HCT116 (cell line): Measurements from ENCODE around the gene TBC1D32. TPM values are rescaled to one million over a fixed set of nuclear protein-coding genes. Genes with fewer than 3 reads are reported as not detected.
"Not testable (repeated sequence)": the region's sequence is repeated elsewhere in the genome, so short reads cannot be mapped to it uniquely, and the experiment has no call there.

ENCODE experiments used
- ATAC-seq: fragments of 200-7000 bp; cut with Tn5 transposase; 2 replicates; pipeline ENCODE4 v1.9.1; 2020; ENCODE audit warnings: mild to moderate bottlenecking, moderate library complexity
- BruUV-seq: library from RNA; stranded (reverse); fragments of 400-500 nt; replicated peaks from 2 replicates; lab custom pipeline; 2021; lab: Mats Ljungman, UMichigan
- CTCF ChIA-PET: fragments of 300-600 bp; sonication (Branson Sonifier 250); formaldehyde crosslinking; loops from one replicate; lab custom pipeline; 2021; ENCODE audit warnings: antibody characterized with exemption; lab: Charles Lee
- POLR2A ChIA-PET: fragments of 300-600, 350-600 bp; sonication (Branson Sonifier 250); formaldehyde crosslinking; loops from one replicate; lab custom pipeline; 2021; ENCODE audit warnings: antibody characterized with exemption; lab: Charles Lee
- RAD21 ChIA-PET, 2 experiments: fragments of 300-600 bp; sonication (Branson Sonifier 250); formaldehyde crosslinking; loops; one replicate each; lab custom pipeline; 2023; ENCODE audit warnings: low total read pairs in 2 of 2; ENCODE audit not compliant: uncharacterized antibody in 2 of 2, unreplicated experiment in 2 of 2, low non-redundant PET in 1 of 2; lab: Charles Lee
- DNase-seq: peaks from one replicate; pipeline ENCODE4 v3.0.0-alpha.2; 2010; ENCODE audit warnings: low read depth, low spot score
- H2AFZ ChIP-seq: fragments of 200-600 bp; shearing (Covaris generic), sonication (generic); 2 replicates; pipeline ENCODE4 v1.6.1; 2017; ENCODE audit warnings: low read depth, mixed run types, mixed read lengths, antibody characterized with exemption, low read length; ENCODE audit not compliant: poor library complexity, severe bottlenecking
- H3K27ac ChIP-seq: 2 replicates; pipeline ENCODE4 v1.5.1; 2012; ENCODE audit warnings: low read depth, low read length
- H3K27me3 ChIP-seq: fragments of 200-600 bp; sonication (generic); 2 replicates; pipeline ENCODE4 v1.6.1; 2016; ENCODE audit warnings: mixed run types, low read length, mixed read lengths; ENCODE audit not compliant: insufficient read depth
- H3K36me3 ChIP-seq, 2 experiments: fragments of 200-500 bp in 1 of 2; fragments of 200-600 bp in 1 of 2; sonication (Bioruptor generic) in 1 of 2; sonication (generic) in 1 of 2; 2 replicates each; pipeline versions ENCODE4 v1.5.1 to v1.6.1; 2014 to 2016; ENCODE audit warnings: low read length in 2 of 2, inconsistent platforms in 1 of 2, mixed read lengths in 1 of 2, mixed run types in 1 of 2; ENCODE audit not compliant: insufficient read depth in 2 of 2, control insufficient read depth in 1 of 2
- H3K4me1 ChIP-seq, 2 experiments: fragments of 200-600 bp in 1 of 2; sonication (generic) in 1 of 2; 2 replicates each; pipeline versions ENCODE4 v1.5.1 to v1.6.1; 2012 to 2017; ENCODE audit warnings: low read length in 2 of 2, inconsistent platforms in 1 of 2, mild to moderate bottlenecking in 1 of 2, mixed read lengths in 1 of 2, mixed run types in 1 of 2, moderate library complexity in 1 of 2; ENCODE audit not compliant: insufficient read depth in 2 of 2, control insufficient read depth in 1 of 2
- H3K4me2 ChIP-seq: fragments of 200-600 bp; sonication (generic); 2 replicates; pipeline ENCODE4 v1.6.1; 2017; ENCODE audit warnings: mixed run types, low read length, mixed read lengths
- H3K4me3 ChIP-seq, 2 experiments: fragments of 200-600 bp in 1 of 2; sonication (generic) in 1 of 2; replicated peaks in 1 of 2; 2 replicates each; pipeline ENCODE4 v1.5.1; 2011 to 2016; ENCODE audit warnings: low read length in 2 of 2, control low read depth in 1 of 2, low read depth in 1 of 2, mild to moderate bottlenecking in 1 of 2, mixed read lengths in 1 of 2, mixed run types in 1 of 2
- H3K79me2 ChIP-seq: fragments of 200-600 bp; sonication (generic); 2 replicates; pipeline ENCODE4 v1.6.1; 2017; ENCODE audit warnings: mild to moderate bottlenecking, mixed run types, low read length, moderate library complexity, mixed read lengths; ENCODE audit not compliant: insufficient read depth
- H3K9ac ChIP-seq: fragments of 200-600 bp; sonication (generic); 2 replicates; pipeline ENCODE4 v1.6.1; 2016; ENCODE audit warnings: low read length, mixed read lengths
- H3K9me2 ChIP-seq: fragments of 200-600 bp; sonication (generic), shearing (Covaris generic); 2 replicates; pipeline ENCODE4 v1.6.1; 2017; ENCODE audit warnings: mixed run types, mild to moderate bottlenecking, moderate library complexity; ENCODE audit not compliant: insufficient read depth
- H3K9me3 ChIP-seq, 2 experiments: fragments of 200-500 bp in 1 of 2; fragments of 200-600 bp in 1 of 2; sonication (Bioruptor generic) in 1 of 2; sonication (generic) in 1 of 2; 2 replicates each; pipeline ENCODE4 v1.6.1; 2014 to 2017; ENCODE audit warnings: low read length in 2 of 2, mixed read lengths in 2 of 2, inconsistent platforms in 1 of 2, low read depth in 1 of 2, mild to moderate bottlenecking in 1 of 2, mixed run types in 1 of 2, moderate library complexity in 1 of 2; ENCODE audit not compliant: control insufficient read depth in 1 of 2, insufficient read depth in 1 of 2
- H4K20me1 ChIP-seq: fragments of 200-600 bp; sonication (generic), shearing (Covaris generic); 2 replicates; pipeline ENCODE4 v1.6.1; 2017; ENCODE audit warnings: mixed run types, mild to moderate bottlenecking, moderate library complexity; ENCODE audit not compliant: insufficient read depth
- SP1 ChIP-seq: IDR thresholded peaks from 2 replicates; pipeline ENCODE4 v1.6.1; 2012; ENCODE audit warnings: low read depth
- intact Hi-C: fragments of 100-400 bp; cut with micrococcal nuclease; formaldehyde crosslinking; loops from 2 replicates; pipeline ENCODE4 v1.10.0; 2022
- total RNA-seq: library from RNA; stranded (reverse); gene quantifications from one replicate; pipeline ENCODE4 v1.2.1, GENCODE V29; 2021; ENCODE audit not compliant: unreplicated experiment

Gene TBC1D32
- total RNA-seq, 1 experiment from 2014 or later: 13.8 TPM

DNA sequence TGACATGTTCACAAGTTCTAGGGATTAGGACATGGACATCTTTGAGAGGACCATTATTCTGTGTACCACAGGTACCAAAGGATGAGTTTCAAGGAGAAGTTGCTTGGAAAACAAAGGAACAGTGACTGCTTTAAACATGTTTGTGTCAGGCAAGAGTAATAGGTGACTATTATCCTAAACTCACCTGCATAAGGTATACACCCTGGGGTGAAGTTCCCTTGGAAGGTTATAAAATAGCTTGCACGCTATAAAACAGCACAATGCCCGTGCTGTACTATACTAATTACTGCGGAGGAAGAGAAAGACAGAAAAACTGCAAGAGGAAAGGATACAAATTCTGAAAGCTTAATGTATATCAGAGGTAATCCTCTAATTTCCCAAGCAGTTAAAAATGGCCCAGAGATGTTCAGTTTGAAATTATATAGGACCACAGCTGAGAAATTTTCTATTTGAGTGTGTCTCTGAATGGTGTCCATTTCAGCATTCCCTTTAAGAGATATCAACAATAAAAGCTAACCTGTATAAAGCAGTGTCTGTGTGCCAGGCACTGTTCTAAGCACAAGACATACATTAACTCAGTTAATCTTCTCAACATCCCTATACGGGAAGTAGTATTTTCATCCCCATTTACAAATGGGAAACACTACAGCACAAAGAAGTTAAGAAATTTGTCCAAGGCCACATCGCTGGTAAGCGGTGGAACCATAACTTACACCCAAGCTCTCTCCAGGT is 19.7 kb downstream of the TBC1D32 start:
- no TSS peak for BruUV-seq
- ATAC-seq (no peak), DNase-seq (no peak)
- no peaks in the 10 kb centered on the region; a peak in 1 of 4 replicates for H3K36me3 ChIP-seq
- ChIA-PET POLR2A (no interaction called here), RAD21 (no interaction called here), CTCF (interaction anchor here (1.3 kb wide), 1 partner anchor 8 kb away, joined by 3 read pairs; no protein-coding TSS in a partner anchor)
- H3K9me3 ChIP-seq: no peaks in the 10 kb centered on the region
- intact Hi-C loops: no loop called here
- H3K79me2 ChIP-seq: no peaks in the 10 kb centered on the region
- H3K4me3 ChIP-seq: no peak overlapping the region
- H3K9ac ChIP-seq: no peak overlapping the region
- H3K27me3 ChIP-seq: no peaks in the 10 kb centered on the region
- no peak overlapping the region for H3K27ac ChIP-seq
- no peak for TF ChIP-seq SP1
- H2AFZ ChIP-seq: no peak overlapping the region
- no peaks in the 10 kb centered on the region for H3K9me2 ChIP-seq
- H3K4me2 ChIP-seq: no peak overlapping the region
- no peaks in the 10 kb centered on the region for H3K4me1 ChIP-seq
- no peaks in the 10 kb centered on the region for H4K20me1 ChIP-seq

DNA sequence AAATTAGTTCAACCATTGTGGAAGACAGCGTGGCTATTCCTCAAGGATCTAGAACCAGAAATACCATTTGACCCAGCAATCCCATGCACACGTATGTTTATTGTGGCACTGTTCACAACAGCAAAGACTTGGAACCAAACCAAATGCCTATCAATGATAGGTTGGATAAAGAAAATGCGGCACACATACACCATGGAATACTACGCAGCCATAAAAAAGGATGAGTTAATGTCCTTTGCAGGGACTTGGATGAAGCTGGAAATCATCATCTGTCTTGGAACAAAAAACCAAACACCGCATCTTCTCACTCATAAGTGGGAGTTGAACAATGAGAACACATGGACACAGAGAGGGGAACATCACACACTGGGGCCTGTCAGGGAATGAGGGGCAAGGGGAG is 22.5 kb downstream of the TBC1D32 start:
- H3K9ac ChIP-seq, H3K4me3 ChIP-seq, H3K9me3 ChIP-seq, BruUV-seq, H3K4me2 ChIP-seq, H3K79me2 ChIP-seq, CTCF ChIA-PET, H4K20me1 ChIP-seq, H2AFZ ChIP-seq, H3K4me1 ChIP-seq, ATAC-seq, H3K9me2 ChIP-seq, H3K27me3 ChIP-seq, RAD21 ChIA-PET, DNase-seq, POLR2A ChIA-PET, H3K27ac ChIP-seq, H3K36me3 ChIP-seq, intact Hi-C loops: not testable (repeated sequence)
